ENCODE measurements around the gene MUC5B. TPM values are rescaled to one million over a fixed set of nuclear protein-coding genes. Genes with fewer than 3 reads are reported as not detected.

MUC5B gene
- total and polyA plus RNA-seq, 2 donors (not counting 1 experiment from before 2014, with no cell fraction given), result not detected

DNA sequence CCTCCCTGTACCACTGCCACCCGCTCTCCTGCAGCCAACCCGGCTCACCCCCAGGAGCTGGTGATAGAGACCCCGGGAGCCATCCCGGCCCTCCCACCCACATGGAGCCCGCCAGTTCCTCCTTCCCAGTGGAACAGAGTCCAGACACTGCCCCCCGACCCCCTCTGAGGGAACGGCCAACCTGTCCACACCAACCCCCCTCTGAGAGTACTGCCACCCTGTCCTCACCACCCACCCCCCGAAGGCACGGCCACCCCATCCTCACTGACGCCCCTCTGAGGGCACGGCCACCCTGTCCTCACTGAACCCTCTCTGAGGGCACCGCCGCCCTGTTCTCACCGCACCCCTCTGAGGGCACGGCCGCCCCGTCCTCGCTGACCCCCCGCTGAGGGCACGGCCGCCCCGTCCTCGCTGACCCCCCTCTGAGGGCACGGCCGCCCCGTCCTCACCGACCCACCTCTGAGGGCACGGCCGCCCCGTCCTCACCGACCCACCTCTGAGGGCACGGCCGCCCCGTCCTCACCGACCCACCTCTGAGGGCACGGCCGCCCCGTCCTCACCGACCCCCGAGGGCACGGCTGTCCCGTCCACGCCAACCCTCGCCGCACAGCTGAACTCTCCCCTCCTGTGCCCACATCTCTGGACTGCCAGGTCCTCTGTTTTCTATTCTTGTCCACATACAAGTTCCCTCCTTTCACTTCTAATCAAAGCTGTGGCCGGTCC, 68.6 kb downstream of the MUC5B start:
- H3K36me3 ChIP-seq (ENCODE audit: control insufficient read depth, insufficient read depth, low read length), result peaks cover 15% of the 10 kb centered on the region
- H3K79me2 ChIP-seq (ENCODE audit: control insufficient read depth, insufficient read depth, low read length), result peaks cover 3% of the 10 kb centered on the region
- H3K9me3 ChIP-seq (ENCODE audit: control insufficient read depth, insufficient read depth, low read depth, low read length), result no peaks in the 10 kb centered on the region
- no peak for DNase-seq (ENCODE audit: low read depth in 2 of 2)
- H3K27ac ChIP-seq (ENCODE audit: insufficient read depth, low read length), result no peak overlapping the region
- no peak overlapping the region for H3K9ac ChIP-seq (ENCODE audit: insufficient read depth, low read length)
- TF ChIP-seq CTCF (conservative IDR thresholded peaks at IDR 0.05 in 1 of 2, IDR thresholded peaks at IDR 0.05 in 1 of 2; ENCODE audit: low read depth in 1 of 2, low read length in 2 of 2), result no peak
- no peak for TF ChIP-seq EZH2 (IDR thresholded peaks at IDR 0.05; ENCODE audit: low read length, missing control alignments)
- H3K4me2 ChIP-seq (ENCODE audit: extremely low read depth, insufficient read depth, low read length), result no peak overlapping the region
- H3K4me3 ChIP-seq (replicated peaks in 1 of 4; ENCODE audit: control extremely low read depth in 1 of 4, insufficient read depth in 1 of 4, low read depth in 3 of 4, low read length in 4 of 4), result no peak overlapping the region
- no peaks in the 10 kb centered on the region for H3K27me3 ChIP-seq (ENCODE audit: control insufficient read depth, insufficient read depth, low read length)
- no peak overlapping the region for H2AFZ ChIP-seq (ENCODE audit: low read length)
- H3K4me1 ChIP-seq (ENCODE audit: control insufficient read depth, extremely low read depth, insufficient read depth, low read length), result no peaks in the 10 kb centered on the region
- no peaks in the 10 kb centered on the region for H4K20me1 ChIP-seq (ENCODE audit: control insufficient read depth, extremely low read depth, insufficient read depth, low read length)

DNA sequence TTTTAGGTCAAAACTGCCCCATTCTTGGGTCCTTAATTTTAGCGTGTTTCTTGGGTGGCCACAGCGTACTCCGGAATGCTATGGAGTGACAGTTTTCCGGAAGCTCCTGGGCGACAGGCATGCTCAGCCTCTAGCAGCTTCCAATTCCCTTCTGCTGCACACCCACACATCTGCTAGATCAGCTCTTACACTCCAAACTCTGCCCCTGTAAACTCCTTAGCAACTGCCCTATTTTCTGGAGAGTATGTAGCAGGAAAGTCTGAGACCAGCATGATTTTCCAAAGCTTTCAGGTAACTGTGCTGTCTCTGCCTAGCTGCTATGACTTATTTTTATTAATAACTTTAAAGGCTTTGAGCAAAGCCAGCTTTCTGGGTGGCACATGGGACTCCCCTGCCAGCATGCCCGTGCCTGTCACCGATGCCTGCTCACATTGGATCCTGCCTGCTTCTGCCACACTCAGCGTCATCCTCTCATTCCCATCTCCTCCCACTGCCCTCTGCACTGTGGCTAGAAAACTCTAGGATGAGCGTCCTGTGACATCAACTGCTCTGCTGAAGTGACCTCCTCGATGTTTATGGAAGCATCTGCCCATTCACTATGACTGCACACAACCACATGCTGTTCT, 69.3 kb downstream of the MUC5B start:
- no peak overlapping the region for H3K4me2 ChIP-seq (ENCODE audit: extremely low read depth, insufficient read depth, low read length)
- DNase-seq (ENCODE audit: low read depth in 2 of 2), result no peak
- H3K27ac ChIP-seq (ENCODE audit: insufficient read depth, low read length), result no peak overlapping the region
- TF ChIP-seq EZH2 (IDR thresholded peaks at IDR 0.05; ENCODE audit: low read length, missing control alignments) (no peak), CTCF (conservative IDR thresholded peaks at IDR 0.05 in 1 of 2, IDR thresholded peaks at IDR 0.05 in 1 of 2; ENCODE audit: low read depth in 1 of 2, low read length in 2 of 2) (no peak)
- H3K79me2 ChIP-seq (ENCODE audit: control insufficient read depth, insufficient read depth, low read length), result peaks cover 3% of the 10 kb centered on the region
- no peak overlapping the region for H3K4me3 ChIP-seq (replicated peaks in 1 of 4; ENCODE audit: control extremely low read depth in 1 of 4, insufficient read depth in 1 of 4, low read depth in 3 of 4, low read length in 4 of 4)
- no peaks in the 10 kb centered on the region for H4K20me1 ChIP-seq (ENCODE audit: control insufficient read depth, extremely low read depth, insufficient read depth, low read length)
- H3K36me3 ChIP-seq (ENCODE audit: control insufficient read depth, insufficient read depth, low read length), result peaks cover 15% of the 10 kb centered on the region
- H3K27me3 ChIP-seq (ENCODE audit: control insufficient read depth, insufficient read depth, low read length), result no peaks in the 10 kb centered on the region
- no peaks in the 10 kb centered on the region for H3K9me3 ChIP-seq (ENCODE audit: control insufficient read depth, insufficient read depth, low read depth, low read length)
- H2AFZ ChIP-seq (ENCODE audit: low read length), result no peak overlapping the region
- no peak overlapping the region for H3K9ac ChIP-seq (ENCODE audit: insufficient read depth, low read length)
- no peaks in the 10 kb centered on the region for H3K4me1 ChIP-seq (ENCODE audit: control insufficient read depth, extremely low read depth, insufficient read depth, low read length)

DNA sequence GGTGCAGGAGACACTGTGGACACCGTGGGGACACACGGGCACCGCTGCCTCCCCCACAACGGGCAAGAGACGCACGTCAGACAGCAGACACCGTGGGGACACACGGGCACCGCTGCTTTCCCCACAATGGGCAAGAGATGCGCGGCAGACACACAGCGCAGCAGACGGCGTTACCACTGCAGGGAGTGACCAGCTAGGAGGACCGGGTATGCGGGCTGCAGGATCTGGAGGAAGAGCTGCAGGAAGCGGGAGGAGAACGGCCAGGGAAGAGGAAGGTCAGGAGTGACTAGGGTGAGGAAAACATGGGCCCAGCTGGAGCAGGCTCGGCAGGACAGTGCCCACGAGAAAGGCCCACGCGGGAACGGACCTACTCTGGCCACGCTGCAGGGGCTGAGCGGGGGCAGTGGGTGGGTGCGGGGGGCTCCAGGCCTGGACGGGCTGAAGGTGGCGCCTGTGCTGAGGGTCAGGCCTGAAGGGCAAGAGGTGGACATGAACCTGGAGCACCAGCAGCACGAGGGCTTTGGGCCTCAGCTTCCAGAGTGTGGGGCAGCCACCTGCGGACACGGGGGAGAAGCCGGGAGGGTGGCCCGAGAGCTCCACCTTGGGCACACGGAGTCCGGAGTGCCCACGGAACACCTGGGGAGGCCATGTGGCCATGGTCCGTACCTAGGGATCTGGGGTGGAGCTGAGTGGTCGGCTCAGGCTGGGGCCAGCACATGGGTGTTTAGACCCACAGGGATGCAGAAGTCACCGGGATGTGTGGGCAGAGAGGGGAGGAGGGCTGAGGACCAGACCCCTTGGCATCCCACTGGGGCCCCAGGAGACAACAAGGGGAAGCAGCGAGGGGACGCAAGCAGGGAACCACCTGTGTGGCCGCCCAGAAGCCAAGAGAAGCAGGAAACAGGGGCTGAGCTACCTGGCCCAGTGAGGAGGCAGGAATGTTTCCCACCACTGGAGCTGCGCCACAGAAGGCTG, 70.1 kb downstream of the MUC5B start:
- Histone ChIP-seq H3K9me3 (ENCODE audit: control insufficient read depth, insufficient read depth, low read depth, low read length) (no peaks in the 10 kb centered on the region), H3K27me3 (ENCODE audit: control insufficient read depth, insufficient read depth, low read length) (no peaks in the 10 kb centered on the region), H3K9ac (ENCODE audit: insufficient read depth, low read length) (no peak overlapping the region), H3K4me2 (ENCODE audit: extremely low read depth, insufficient read depth, low read length) (no peak overlapping the region), H3K4me1 (ENCODE audit: control insufficient read depth, extremely low read depth, insufficient read depth, low read length) (no peaks in the 10 kb centered on the region), H3K27ac (ENCODE audit: insufficient read depth, low read length) (no peak overlapping the region), H3K36me3 (ENCODE audit: control insufficient read depth, insufficient read depth, low read length) (peaks cover 15% of the 10 kb centered on the region), H4K20me1 (ENCODE audit: control insufficient read depth, extremely low read depth, insufficient read depth, low read length) (no peaks in the 10 kb centered on the region), H2AFZ (ENCODE audit: low read length) (no peak overlapping the region), H3K79me2 (ENCODE audit: control insufficient read depth, insufficient read depth, low read length) (peaks cover 7% of the 10 kb centered on the region), H3K4me3 (replicated peaks in 1 of 4; ENCODE audit: control extremely low read depth in 1 of 4, insufficient read depth in 1 of 4, low read depth in 3 of 4, low read length in 4 of 4) (no peak overlapping the region)
- TF ChIP-seq EZH2 (IDR thresholded peaks at IDR 0.05; ENCODE audit: low read length, missing control alignments) (no peak), CTCF (conservative IDR thresholded peaks at IDR 0.05 in 1 of 2, IDR thresholded peaks at IDR 0.05 in 1 of 2; ENCODE audit: low read depth in 1 of 2, low read length in 2 of 2) (no peak)
- no peak for DNase-seq (ENCODE audit: low read depth in 2 of 2)
